NT2/D1 (cell line): ENCODE results near the gene SLC24A4.

Experiments used
- DNase-seq: peaks from one replicate; pipeline ENCODE4 v3.0.0-alpha.2; 2011; ENCODE audit warnings: low read depth, low spot score
- H3K27me3 ChIP-seq: 2 replicates; pipeline ENCODE4 v1.6.0; 2011; ENCODE audit warnings: mild to moderate bottlenecking; ENCODE audit not compliant: insufficient read length, insufficient read depth
- H3K36me3 ChIP-seq: 2 replicates; pipeline ENCODE4 v1.6.1; 2011; ENCODE audit warnings: mild to moderate bottlenecking, low read length, mixed read lengths; ENCODE audit not compliant: insufficient read depth, insufficient read length
- H3K4me1 ChIP-seq: 2 replicates; pipeline ENCODE4 v1.5.1; 2011; ENCODE audit not compliant: insufficient read depth, insufficient read length
- H3K4me3 ChIP-seq: 2 replicates; pipeline ENCODE4 v1.5.1; 2011; ENCODE audit warnings: low read depth; ENCODE audit not compliant: insufficient read length
- H3K9ac ChIP-seq: 2 replicates; pipeline ENCODE4 v1.6.0; 2011; ENCODE audit warnings: low read depth; ENCODE audit not compliant: insufficient read length
- H3K9me3 ChIP-seq: 2 replicates; pipeline ENCODE4 v1.5.1; 2011; ENCODE audit warnings: mild to moderate bottlenecking, low read length; ENCODE audit not compliant: insufficient read depth
- SUZ12 ChIP-seq: IDR thresholded peaks from 2 replicates; pipeline ENCODE4 v1.6.1; 2011; ENCODE audit not compliant: insufficient read length, insufficient read depth; ENCODE audit errors: extremely low read depth
- YY1 ChIP-seq: IDR thresholded peaks from 2 replicates; pipeline ENCODE4 v1.6.1; 2011; ENCODE audit not compliant: insufficient read length, insufficient read depth
- ZNF274 ChIP-seq: IDR thresholded peaks from 2 replicates; pipeline ENCODE4 v1.6.1; 2011; ENCODE audit warnings: mild to moderate bottlenecking, low read depth, low read length

Gene SLC24A4

DNA sequence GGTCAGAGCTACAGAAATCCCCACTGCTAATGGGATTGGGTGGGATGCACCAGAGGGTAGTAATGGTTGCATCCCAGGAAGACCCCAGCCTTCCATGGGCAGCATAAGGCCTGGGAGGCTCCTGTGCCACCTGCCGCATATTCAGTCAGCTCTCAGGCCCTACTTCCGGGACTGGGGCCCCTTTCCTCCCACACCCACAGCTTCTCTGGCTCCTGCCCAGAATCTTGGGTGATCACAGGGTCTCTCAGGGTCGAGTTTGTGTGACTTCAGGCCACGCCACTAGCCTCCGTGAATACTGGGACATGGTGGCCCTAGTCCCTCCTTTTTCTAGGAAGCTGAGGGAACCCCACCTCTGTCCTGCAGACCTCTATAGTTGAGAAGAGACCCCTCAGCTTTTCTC is 123.8 kb downstream of the SLC24A4 start:
- no peak overlapping the region for H3K4me3 ChIP-seq
- DNase-seq, result no peak
- H3K4me1 ChIP-seq, result peaks cover 6% of the 10 kb centered on the region
- no peaks in the 10 kb centered on the region for H3K27me3 ChIP-seq
- H3K36me3 ChIP-seq, result no peaks in the 10 kb centered on the region
- H3K9me3 ChIP-seq, result peaks cover 12% of the 10 kb centered on the region
- TF ChIP-seq ZNF274 (no peak), SUZ12 (no peak), YY1 (no peak)
- H3K9ac ChIP-seq, result no peak overlapping the region

DNA sequence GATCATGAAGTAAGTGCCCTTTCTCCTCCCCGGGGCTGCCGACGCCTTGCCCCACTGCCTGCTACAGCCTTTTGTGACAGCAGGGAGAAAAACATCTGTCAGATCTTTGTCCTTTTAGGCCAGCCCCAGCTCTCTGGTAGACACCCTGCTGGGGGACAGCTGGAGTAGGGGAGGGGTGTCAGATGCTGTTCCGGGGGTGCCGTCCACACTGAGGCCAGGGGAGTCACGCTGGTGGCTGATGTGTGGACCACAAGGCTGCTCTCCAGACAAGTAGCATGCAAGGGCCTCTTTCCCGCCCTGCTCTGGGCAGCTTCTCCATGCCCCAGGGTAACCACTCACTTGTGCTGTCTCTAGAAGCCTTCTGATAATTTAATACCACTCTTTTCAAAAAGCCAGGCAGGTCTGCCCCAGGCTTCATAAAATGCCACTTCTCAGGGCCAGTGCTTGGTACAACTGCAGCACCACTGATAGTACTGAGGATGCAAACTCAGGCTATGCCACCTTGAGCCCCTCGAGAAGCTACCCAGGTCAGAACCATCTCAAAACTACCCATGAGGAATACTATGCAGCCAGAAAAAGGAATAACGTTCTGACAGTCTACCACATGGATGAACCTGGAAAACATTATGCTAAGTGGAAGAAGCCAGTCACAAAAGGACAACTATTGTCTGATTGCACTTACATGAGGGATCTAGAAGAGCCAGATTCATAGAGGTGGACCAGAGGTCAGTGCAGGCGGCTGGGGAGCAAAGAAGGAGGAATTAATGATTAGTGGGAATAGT is 124.6 kb downstream of the SLC24A4 start:
- Histone ChIP-seq H3K9me3 (peaks cover 12% of the 10 kb centered on the region), H3K9ac (no peak overlapping the region), H3K4me1 (peaks cover 6% of the 10 kb centered on the region), H3K27me3 (no peaks in the 10 kb centered on the region), H3K36me3 (no peaks in the 10 kb centered on the region), H3K4me3 (no peak overlapping the region)
- TF ChIP-seq ZNF274, result no peak
- TF ChIP-seq SUZ12, result no peak
- TF ChIP-seq YY1, result no peak
- no peak for DNase-seq

DNA sequence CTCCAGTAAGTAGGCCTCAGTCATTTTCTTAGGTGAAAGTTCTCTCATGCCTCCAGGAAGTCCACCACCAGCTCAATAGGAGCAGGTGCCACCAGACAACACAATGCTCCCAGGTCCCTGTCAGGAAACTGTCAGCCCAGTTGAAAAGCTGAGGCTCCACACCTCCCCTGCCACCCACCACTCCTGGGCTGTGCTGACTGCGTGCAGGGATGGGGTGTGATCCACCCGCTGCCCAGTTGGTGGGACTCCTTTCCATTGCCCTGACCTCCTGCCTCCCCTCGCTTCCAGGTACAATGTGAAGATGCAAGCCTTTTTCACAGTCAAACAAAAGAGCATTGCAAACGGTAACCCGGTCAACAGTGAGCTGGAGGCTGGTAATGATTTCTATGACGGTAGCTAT is 125.8 kb downstream of the SLC24A4 start:
- Histone ChIP-seq H3K9me3 (peaks cover 12% of the 10 kb centered on the region), H3K4me1 (peaks cover 6% of the 10 kb centered on the region), H3K27me3 (no peaks in the 10 kb centered on the region), H3K4me3 (no peak overlapping the region), H3K9ac (no peak overlapping the region), H3K36me3 (no peaks in the 10 kb centered on the region)
- no peak for DNase-seq
- TF ChIP-seq ZNF274, result no peak
- TF ChIP-seq SUZ12, result no peak

DNA sequence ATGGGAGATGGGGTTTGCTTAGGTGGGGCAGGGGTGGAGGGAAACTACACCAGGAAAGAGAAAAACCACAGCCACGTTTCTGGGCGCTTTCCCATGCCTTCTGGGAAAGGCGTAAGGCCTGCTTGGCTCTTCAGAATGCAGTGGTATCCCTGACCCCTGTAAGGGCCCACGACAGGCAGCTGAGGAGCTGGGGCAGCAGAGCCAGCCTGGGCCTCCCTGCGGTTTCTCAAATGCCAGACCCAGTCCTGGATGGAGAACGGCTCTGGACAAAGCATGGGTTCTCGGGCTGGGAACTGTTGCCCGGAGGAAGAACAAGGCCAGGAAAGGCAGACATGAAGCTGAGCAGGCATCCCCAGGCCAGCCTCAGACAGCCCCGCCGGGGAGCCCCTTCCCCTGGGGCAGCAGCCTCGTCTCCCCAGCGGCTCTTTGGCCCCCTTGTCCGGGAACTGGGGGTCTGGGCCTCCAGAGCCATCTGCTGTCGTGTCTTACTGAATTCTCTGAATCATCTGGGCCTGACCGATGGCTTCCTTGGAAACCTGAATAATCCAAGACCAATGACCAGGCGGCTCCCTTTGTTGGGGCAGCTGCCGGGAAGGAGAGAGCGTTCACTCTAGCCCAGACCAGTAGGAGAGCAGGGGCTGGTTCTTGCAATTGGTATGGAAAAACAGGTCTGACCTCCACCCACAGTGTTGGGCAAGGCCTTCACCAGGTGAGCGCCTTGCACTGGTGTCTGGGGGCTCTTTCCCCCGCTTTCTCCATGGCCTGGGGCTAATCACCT is 126.6 kb downstream of the SLC24A4 start:
- TF ChIP-seq SUZ12 (no peak), ZNF274 (no peak), YY1 (no peak)
- no peak for DNase-seq
- no peaks in the 10 kb centered on the region for H3K27me3 ChIP-seq

DNA sequence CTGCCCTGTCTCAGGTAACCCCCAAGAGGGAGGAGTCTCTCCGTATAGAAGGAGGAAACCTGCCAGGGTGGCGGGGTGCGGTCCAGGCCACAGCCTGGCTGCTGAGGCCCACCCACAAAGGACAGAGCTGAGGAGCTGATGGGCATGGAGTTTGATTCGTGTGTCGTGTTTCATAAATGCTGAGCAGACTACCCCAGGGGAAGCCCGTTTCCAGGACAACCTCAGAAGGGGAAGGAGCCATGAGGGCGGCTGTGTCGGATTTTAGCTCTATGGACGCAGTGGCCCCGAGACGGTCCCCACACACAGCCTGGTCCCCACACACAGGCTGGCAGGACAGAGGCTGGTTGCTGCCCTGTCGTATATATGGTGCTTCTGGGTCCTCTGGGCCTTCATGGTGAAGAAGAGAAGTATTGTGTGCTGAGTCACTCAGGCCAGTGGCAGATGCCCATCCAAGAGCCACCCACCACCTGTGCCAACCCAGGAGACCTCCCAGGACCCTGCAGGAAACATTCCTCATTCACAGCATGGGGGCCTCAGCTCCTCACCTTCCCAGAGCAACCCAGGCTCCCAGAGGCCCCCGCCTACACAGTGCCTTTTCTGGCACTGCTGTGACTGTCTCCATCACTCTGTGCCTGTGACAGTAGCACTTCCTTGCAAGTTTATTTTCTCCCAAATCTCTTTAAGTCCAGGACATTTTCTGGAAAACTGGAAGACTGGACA is 127.5 kb downstream of the SLC24A4 start:
- Histone ChIP-seq H3K9me3 (peaks cover 4% of the 10 kb centered on the region), H3K4me1 (peaks cover 6% of the 10 kb centered on the region), H3K4me3 (no peak overlapping the region), H3K27me3 (no peaks in the 10 kb centered on the region), H3K36me3 (no peaks in the 10 kb centered on the region), H3K9ac (no peak overlapping the region)
- DNase-seq, result no peak
- TF ChIP-seq SUZ12, result no peak
- no peak for TF ChIP-seq ZNF274
- no peak for TF ChIP-seq YY1

More for the DNA sequence above, 126.6 kb downstream of the SLC24A4 start:
- peaks cover 6% of the 10 kb centered on the region for H3K4me1 ChIP-seq
- peaks cover 12% of the 10 kb centered on the region for H3K9me3 ChIP-seq
- no peak overlapping the region for H3K4me3 ChIP-seq
- no peaks in the 10 kb centered on the region for H3K36me3 ChIP-seq
- H3K9ac ChIP-seq, result no peak overlapping the region

DNA sequence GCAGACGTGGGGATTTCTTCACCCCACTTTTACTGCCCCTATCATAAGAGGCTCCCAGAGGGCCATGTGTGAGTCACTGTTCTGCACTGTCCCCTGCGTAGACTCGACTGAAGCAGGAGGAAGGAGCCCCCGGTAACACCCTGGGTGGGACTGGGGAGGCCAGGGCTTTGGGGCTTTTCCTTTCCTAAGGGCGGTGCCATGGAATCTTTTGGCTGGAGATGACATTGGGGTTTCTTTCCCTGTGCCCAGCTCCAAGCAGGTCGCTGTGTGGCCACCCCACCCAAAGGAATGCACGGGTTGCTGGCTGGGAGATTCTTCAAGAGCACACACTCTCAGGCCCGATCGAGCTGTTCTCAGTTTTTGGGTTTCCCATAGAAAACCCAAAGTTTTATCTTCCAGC is 128.3 kb downstream of the SLC24A4 start:
- H3K4me3 ChIP-seq, result no peak overlapping the region
- no peak overlapping the region for H3K9ac ChIP-seq
- H3K9me3 ChIP-seq, result no peaks in the 10 kb centered on the region; the same call in 1 of the 2 replicates
- no peaks in the 10 kb centered on the region for H3K27me3 ChIP-seq
- no peak for DNase-seq
- no peaks in the 10 kb centered on the region for H3K36me3 ChIP-seq
- TF ChIP-seq YY1, result no peak
- TF ChIP-seq SUZ12, result no peak
- TF ChIP-seq ZNF274, result no peak
- H3K4me1 ChIP-seq, result peaks cover 6% of the 10 kb centered on the region

DNA sequence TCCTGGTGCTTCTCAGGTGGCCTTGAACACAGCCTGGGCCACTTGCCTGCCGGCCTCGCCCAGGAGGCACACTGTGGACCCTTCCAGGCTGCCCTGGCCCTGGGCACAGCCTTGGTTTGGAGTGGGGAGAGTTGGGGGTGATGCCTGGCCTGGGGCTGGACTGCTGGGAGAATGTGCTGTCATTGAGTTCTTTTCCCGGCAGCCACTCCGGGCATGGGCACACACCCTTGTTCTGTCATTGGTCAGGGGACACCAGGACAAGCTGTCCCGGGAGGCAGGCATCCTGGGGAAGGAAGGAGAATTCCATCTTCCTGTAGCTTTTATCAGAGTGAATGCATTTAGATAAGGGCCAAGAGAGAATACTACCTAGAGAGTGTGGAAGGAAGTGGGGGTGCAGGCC is 128.8 kb downstream of the SLC24A4 start:
- Histone ChIP-seq H3K27me3 (no peaks in the 10 kb centered on the region), H3K4me1 (peaks cover 6% of the 10 kb centered on the region), H3K9me3 (no peaks in the 10 kb centered on the region), H3K9ac (no peak overlapping the region), H3K36me3 (no peaks in the 10 kb centered on the region), H3K4me3 (no peak overlapping the region)
- no peak for DNase-seq
- TF ChIP-seq SUZ12 (no peak), ZNF274 (no peak), YY1 (no peak)
